DND-41 (cell line): ENCODE results near the gene CENPU.
"Not testable (repeated sequence)": the region's sequence is repeated elsewhere in the genome, so short reads cannot be mapped to it uniquely, and the experiment has no call there.

Experiments used
- ATAC-seq: fragments of 200-7000 bp; cut with Tn5 transposase; 3 replicates; pipeline ENCODE4 v1.9.1; 2021; ENCODE audit warnings: low read depth; ENCODE audit not compliant: insufficient read depth
- DNase-seq: peaks from one replicate; pipeline ENCODE4 v3.0.0-alpha.2; 2020
- H2AFZ ChIP-seq: 2 replicates; pipeline ENCODE4 v1.6.0; 2012; ENCODE audit warnings: low read depth, low read length
- H3K27ac ChIP-seq: 2 replicates; pipeline ENCODE4 v1.5.1; 2012; ENCODE audit warnings: low read length, inconsistent platforms
- H3K27me3 ChIP-seq: fragments of 200-600 bp; sonication (generic); 2 replicates; pipeline ENCODE4 v1.6.0; 2012; ENCODE audit warnings: low read length, mild to moderate bottlenecking, inconsistent platforms; ENCODE audit not compliant: insufficient read depth, poor library complexity
- H3K36me3 ChIP-seq: 2 replicates; pipeline ENCODE4 v1.5.1; 2012; ENCODE audit warnings: low read length, inconsistent platforms; ENCODE audit not compliant: insufficient read depth
- H3K4me1 ChIP-seq: 2 replicates; pipeline ENCODE4 v1.5.1; 2012; ENCODE audit warnings: mild to moderate bottlenecking, low read length; ENCODE audit not compliant: insufficient read depth
- H3K4me2 ChIP-seq: 2 replicates; pipeline ENCODE4 v1.6.0; 2012; ENCODE audit warnings: mild to moderate bottlenecking, moderate library complexity, low read length, inconsistent platforms; ENCODE audit not compliant: insufficient read depth
- H3K4me3 ChIP-seq, 2 experiments: fragments of 200-600 bp in 1 of 2; shearing (Covaris generic) in 1 of 2; 2 replicates each; pipeline ENCODE4 v1.5.1; 2012 to 2016; ENCODE audit warnings: inconsistent platforms in 2 of 2, low read length in 2 of 2, mild to moderate bottlenecking in 2 of 2, low read depth in 1 of 2, moderate library complexity in 1 of 2
- H3K79me2 ChIP-seq: 2 replicates; pipeline ENCODE4 v1.6.0; 2012; ENCODE audit warnings: low read length, inconsistent platforms; ENCODE audit not compliant: insufficient read depth
- H3K9ac ChIP-seq: 2 replicates; pipeline ENCODE4 v1.6.0; 2012; ENCODE audit warnings: low read depth, mild to moderate bottlenecking, inconsistent platforms, low read length, moderate library complexity
- H3K9me3 ChIP-seq: 2 replicates; pipeline ENCODE4 v1.5.1; 2012; ENCODE audit warnings: low read length, moderate library complexity, mild to moderate bottlenecking, inconsistent platforms; ENCODE audit not compliant: insufficient read depth, severe bottlenecking
- H4K20me1 ChIP-seq: 2 replicates; pipeline ENCODE4 v1.6.0; 2012; ENCODE audit warnings: low read length; ENCODE audit not compliant: insufficient read depth
- CTCF ChIP-seq: IDR thresholded peaks from 2 replicates; pipeline ENCODE4 v1.5.1; 2012; ENCODE audit warnings: borderline replicate concordance, low read length, moderate library complexity, mild to moderate bottlenecking; ENCODE audit not compliant: poor library complexity, severe bottlenecking; ENCODE audit errors: extremely low read depth
- EZH2 ChIP-seq: IDR thresholded peaks from 3 replicates; pipeline ENCODE4 v1.6.1; 2012; ENCODE audit warnings: borderline replicate concordance, low read depth, mild to moderate bottlenecking, moderate library complexity, low read length, inconsistent platforms; ENCODE audit not compliant: severe bottlenecking

The CENPU gene

GRCh38 chr4:184744236-184744635 lies 10.3 kb upstream of the CENPU start:
- Histone ChIP-seq H3K36me3 (no peaks in the 10 kb centered on the region), H3K79me2 (no peaks in the 10 kb centered on the region), H3K27ac (no peak overlapping the region), H3K27me3 (peaks cover 4% of the 10 kb centered on the region), H3K4me2 (no peak overlapping the region), H2AFZ (no peak overlapping the region), H3K4me3 (no peak overlapping the region), H4K20me1 (no peaks in the 10 kb centered on the region), H3K9me3 (no peaks in the 10 kb centered on the region), H3K9ac (no peak overlapping the region), H3K4me1 (peaks cover 9% of the 10 kb centered on the region; the same call in 1 of the 2 replicates)
- DNase-seq: no peak
- ATAC-seq: no peak
- TF ChIP-seq EZH2: no peak
- TF ChIP-seq CTCF: no peak

GRCh38 chr4:184743650-184744049 lies 9.8 kb upstream of the CENPU start:
- Histone ChIP-seq H3K9me3 (no peaks in the 10 kb centered on the region), H3K4me3 (no peak overlapping the region), H3K27ac (no peak overlapping the region), H3K4me2 (no peak overlapping the region), H3K36me3 (no peaks in the 10 kb centered on the region), H3K4me1 (peaks cover 9% of the 10 kb centered on the region; the same call in 1 of the 2 replicates), H3K9ac (no peak overlapping the region), H3K79me2 (no peaks in the 10 kb centered on the region), H4K20me1 (no peaks in the 10 kb centered on the region), H2AFZ (no peak overlapping the region), H3K27me3 (peaks cover 4% of the 10 kb centered on the region)
- ATAC-seq (no peak), DNase-seq (no peak)
- TF ChIP-seq CTCF (no peak), EZH2 (no peak)

- ATAC-seq, H4K20me1 ChIP-seq, H3K36me3 ChIP-seq, H3K27ac ChIP-seq, H2AFZ ChIP-seq, H3K27me3 ChIP-seq, H3K4me1 ChIP-seq, H3K9me3 ChIP-seq, H3K79me2 ChIP-seq, H3K4me2 ChIP-seq, H3K9ac ChIP-seq, H3K4me3 ChIP-seq, DNase-seq: not testable (repeated sequence)
These were observed 7.8 kb upstream of the CENPU start for GRCh38 chr4:184741651-184742050.

- Histone ChIP-seq H3K9ac (no peak overlapping the region), H3K4me2 (no peak overlapping the region), H3K79me2 (no peaks in the 10 kb centered on the region), H3K27me3 (no peaks in the 10 kb centered on the region), H3K27ac (no peak overlapping the region), H4K20me1 (no peaks in the 10 kb centered on the region), H3K36me3 (no peaks in the 10 kb centered on the region), H3K4me1 (peaks cover 3% of the 10 kb centered on the region; the same call in 1 of the 2 replicates), H3K9me3 (no peaks in the 10 kb centered on the region), H2AFZ (no peak overlapping the region), H3K4me3 (no peak overlapping the region)
- ATAC-seq (no peak), DNase-seq (no peak)
- TF ChIP-seq EZH2 (no peak), CTCF (no peak)
These were observed 7.1 kb upstream of the CENPU start for GRCh38 chr4:184740980-184741391.

- not testable (repeated sequence) for H3K79me2 ChIP-seq, H3K4me2 ChIP-seq, H3K36me3 ChIP-seq, H3K4me3 ChIP-seq, H2AFZ ChIP-seq, ATAC-seq, H3K4me1 ChIP-seq, H3K27me3 ChIP-seq, H3K9ac ChIP-seq, H4K20me1 ChIP-seq, DNase-seq, H3K27ac ChIP-seq, H3K9me3 ChIP-seq
These were observed 5.7 kb upstream of the CENPU start for GRCh38 chr4:184739575-184739974.
